Natural killer cell treated with Interleukin-12 subunit alpha and Interleukin-12 subunit beta and Interleukin-15 and Interleukin-18, amount 100 ng/mL, for 72 hours (primary cell): ENCODE results near the gene RPUSD4. TPM values are rescaled to one million over a fixed set of nuclear protein-coding genes. Genes with fewer than 3 reads are reported as not detected.

ENCODE experiments used
- ATAC-seq, 2 donors: fragments of 150-1000 bp; cut with Tn5 transposase in 1 of 2; sonication (Bioruptor Pico), chemical (Tn5 transposase) in 1 of 2; 2 replicates each; pipeline ENCODE4 v1.10.0; 2021
- DNase-seq: peaks from one replicate; pipeline ENCODE4 v3.0.0; 2022; ENCODE audit warnings: low spot score
- H3K27ac Mint-ChIP-seq, 2 donors: 1 replicate in 1 of 2; 2 replicates in 1 of 2; pipeline ENCODE4 v1.8.0; 2022; ENCODE audit warnings: mixed read lengths in 2 of 2, mild to moderate bottlenecking in 1 of 2, moderate library complexity in 1 of 2
- H3K27me3 Mint-ChIP-seq, 2 donors: 1 replicate in 1 of 2; 2 replicates in 1 of 2; pipeline ENCODE4 v1.8.0; 2022; ENCODE audit warnings: mixed read lengths in 2 of 2
- H3K36me3 Mint-ChIP-seq: one replicate; pipeline ENCODE4 v1.8.0; 2022; ENCODE audit warnings: mixed read lengths
- H3K4me1 Mint-ChIP-seq, 2 donors: 1 replicate in 1 of 2; 2 replicates in 1 of 2; pipeline ENCODE4 v1.8.0; 2022; ENCODE audit warnings: low read depth in 2 of 2, mixed read lengths in 2 of 2, mild to moderate bottlenecking in 1 of 2
- H3K4me3 Mint-ChIP-seq: one replicate; pipeline ENCODE4 v1.8.0; 2022; ENCODE audit warnings: mixed read lengths
- H3K9me3 Mint-ChIP-seq: 2 replicates; pipeline ENCODE4 v1.8.0; 2022; ENCODE audit warnings: mixed read lengths
- total RNA-seq, 2 donors: library from RNA; stranded (reverse); gene quantifications; one replicate each; pipeline ENCODE4 v1.2.3, GENCODE V29; 2022

Gene RPUSD4
- total RNA-seq, 2 donors from 2014 or later = 36.5 to 53.5 TPM

GRCh38 chr11:126153972-126154371 is 57.5 kb downstream of the RPUSD4 start:
- DNase-seq = peak; percentile 16
- peaks cover 5% of the 10 kb centered on the region for H3K9me3 Mint-ChIP-seq
- H3K36me3 Mint-ChIP-seq = peaks cover 7% of the 10 kb centered on the region
- no peak for ATAC-seq
- no peaks in the 10 kb centered on the region for H3K4me1 Mint-ChIP-seq
- H3K4me3 Mint-ChIP-seq = no peak overlapping the region
- no peak overlapping the region for H3K27ac Mint-ChIP-seq
- peaks cover 7 to 22% of the 10 kb centered on the region in 2 donors for H3K27me3 Mint-ChIP-seq

GRCh38 chr11:126153006-126153405 is 58.4 kb downstream of the RPUSD4 start:
- Mint-ChIP-seq H3K4me1 (no peaks in the 10 kb centered on the region), H3K9me3 (peaks cover 5% of the 10 kb centered on the region), H3K27me3 (peaks cover 7 to 22% of the 10 kb centered on the region in 2 donors), H3K4me3 (no peak overlapping the region), H3K27ac (no peak overlapping the region), H3K36me3 (peaks cover 7% of the 10 kb centered on the region)
- ATAC-seq (no peak), DNase-seq (no peak)

- DNase-seq (no peak), ATAC-seq (no peak)
- Mint-ChIP-seq H3K36me3 (peaks cover 7% of the 10 kb centered on the region), H3K4me3 (no peak overlapping the region), H3K27me3 (peaks cover 7 to 22% of the 10 kb centered on the region in 2 donors), H3K4me1 (no peaks in the 10 kb centered on the region), H3K9me3 (peaks cover 5% of the 10 kb centered on the region), H3K27ac (no peak overlapping the region)
These were observed 58.9 kb downstream of the RPUSD4 start for GRCh38 chr11:126152586-126152985.

GRCh38 chr11:126152152-126152551 is 59.3 kb downstream of the RPUSD4 start:
- Mint-ChIP-seq H3K36me3 (peaks cover 7% of the 10 kb centered on the region), H3K4me3 (no peak overlapping the region), H3K4me1 (no peaks in the 10 kb centered on the region), H3K9me3 (peaks cover 5% of the 10 kb centered on the region), H3K27ac (no peak overlapping the region), H3K27me3 (peaks cover 7 to 22% of the 10 kb centered on the region in 2 donors)
- ATAC-seq (no peak), DNase-seq (no peak)

Other genes starting within 250 kb of the RPUSD4 start
- 1 to 10 TPM in 1 of 2 donors, under 1 TPM in 1; 0.59 to 2.1 TPM for gene CDON, start 148.8 kb downstream of the RPUSD4 start, total RNA-seq
- gene FAM118B, start 132 bp upstream of the RPUSD4 start, total RNA-seq = 10 to 100 TPM; 13.8 to 16.9 TPM
- gene SRPRA, start 57.2 kb upstream of the RPUSD4 start, total RNA-seq = 100 to 1,000 TPM; 197 to 213 TPM
- gene FOXRED1, start 57.5 kb upstream of the RPUSD4 start, total RNA-seq = 10 to 100 TPM; 39.7 to 79.6 TPM
- gene TIRAP, start 71.4 kb upstream of the RPUSD4 start, total RNA-seq = 10 to 100 TPM; 19.8 to 19.9 TPM
- gene DCPS, start 92.4 kb upstream of the RPUSD4 start, total RNA-seq = 10 to 100 TPM; 32.8 to 46.7 TPM
- gene ST3GAL4, start 144.0 kb upstream of the RPUSD4 start, total RNA-seq = 10 to 100 TPM; 60.4 to 60.9 TPM